HG03064 (cell line): ENCODE measurements around the gene LAMA1.
"Not testable (repeated sequence)": the region's sequence is repeated elsewhere in the genome, so short reads cannot be mapped to it uniquely, and the experiment has no call there.

Source experiments
- ATAC-seq: cut with Tn5 transposase; IDR thresholded peaks from one replicate; pipeline ENCODE4 v1.9.1; 2021; ENCODE audit warnings: low read depth; ENCODE audit not compliant: unreplicated experiment

Gene LAMA1

GRCh38 chr18:6955304-6955703 lies 162.3 kb downstream of the LAMA1 start:
- ATAC-seq: no peak

DNA sequence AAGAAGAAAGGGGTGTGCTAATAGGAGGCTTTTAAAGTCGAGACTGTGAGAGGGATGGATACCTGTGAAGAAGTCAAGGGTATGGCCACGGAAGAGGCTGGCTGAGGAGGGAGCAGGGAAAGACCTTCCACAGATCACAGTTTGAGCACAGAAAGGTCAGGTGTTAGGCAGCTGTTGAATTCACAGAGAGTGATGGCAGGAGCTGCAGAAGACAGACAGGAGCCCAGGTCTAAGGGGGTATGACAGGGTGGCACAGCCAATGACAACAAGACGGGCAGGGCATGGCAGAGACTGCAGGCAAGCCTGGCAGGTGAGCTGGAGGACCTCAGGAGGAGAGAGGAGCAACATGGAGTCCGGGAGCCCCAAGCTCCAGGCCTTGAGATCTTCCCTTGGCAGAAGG lies 163.1 kb downstream of the LAMA1 start:
- no peak for ATAC-seq

- ATAC-seq: no peak
Observed at GRCh38 chr18:6951336-6952090, 166.1 kb downstream of the LAMA1 start.

- ATAC-seq: no peak
Observed at GRCh38 chr18:6950641-6951040, 167.0 kb downstream of the LAMA1 start.

DNA sequence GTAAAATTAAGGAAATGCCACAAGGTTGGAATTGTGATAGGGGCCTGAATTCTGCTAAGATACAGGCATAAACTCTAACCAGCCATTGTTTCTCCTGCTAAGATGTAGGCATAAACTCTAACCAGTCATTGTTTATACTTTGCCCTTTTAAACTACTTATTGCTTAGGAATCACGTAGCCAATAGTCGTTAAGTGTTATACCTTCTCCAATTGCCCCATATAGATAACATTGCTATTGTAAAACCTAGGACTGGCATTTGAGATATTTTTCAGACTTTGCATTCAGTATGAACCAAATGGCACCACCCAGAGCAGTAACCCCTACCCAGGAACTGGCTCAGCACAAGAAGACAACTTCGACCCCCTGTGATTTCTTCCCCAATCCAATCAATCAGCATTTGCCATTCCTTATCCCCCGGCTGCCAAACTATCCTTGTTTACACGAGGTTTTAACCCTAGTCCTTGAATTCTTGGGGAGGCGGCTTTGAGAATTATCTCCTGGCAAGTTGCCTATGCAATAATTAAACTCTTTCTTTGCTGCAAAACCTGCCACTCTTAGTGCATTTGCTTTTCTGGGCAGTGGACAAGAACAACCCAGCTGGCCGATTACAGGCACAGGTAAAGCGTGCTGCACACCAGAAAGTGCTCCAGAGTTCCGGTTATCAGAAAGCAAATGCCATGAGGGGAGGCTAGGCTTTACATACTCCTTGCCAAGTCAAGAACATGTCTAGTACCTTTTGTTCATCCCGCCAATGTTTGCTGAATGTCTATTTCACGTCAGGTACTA lies 167.6 kb downstream of the LAMA1 start:
- no peak for ATAC-seq

DNA sequence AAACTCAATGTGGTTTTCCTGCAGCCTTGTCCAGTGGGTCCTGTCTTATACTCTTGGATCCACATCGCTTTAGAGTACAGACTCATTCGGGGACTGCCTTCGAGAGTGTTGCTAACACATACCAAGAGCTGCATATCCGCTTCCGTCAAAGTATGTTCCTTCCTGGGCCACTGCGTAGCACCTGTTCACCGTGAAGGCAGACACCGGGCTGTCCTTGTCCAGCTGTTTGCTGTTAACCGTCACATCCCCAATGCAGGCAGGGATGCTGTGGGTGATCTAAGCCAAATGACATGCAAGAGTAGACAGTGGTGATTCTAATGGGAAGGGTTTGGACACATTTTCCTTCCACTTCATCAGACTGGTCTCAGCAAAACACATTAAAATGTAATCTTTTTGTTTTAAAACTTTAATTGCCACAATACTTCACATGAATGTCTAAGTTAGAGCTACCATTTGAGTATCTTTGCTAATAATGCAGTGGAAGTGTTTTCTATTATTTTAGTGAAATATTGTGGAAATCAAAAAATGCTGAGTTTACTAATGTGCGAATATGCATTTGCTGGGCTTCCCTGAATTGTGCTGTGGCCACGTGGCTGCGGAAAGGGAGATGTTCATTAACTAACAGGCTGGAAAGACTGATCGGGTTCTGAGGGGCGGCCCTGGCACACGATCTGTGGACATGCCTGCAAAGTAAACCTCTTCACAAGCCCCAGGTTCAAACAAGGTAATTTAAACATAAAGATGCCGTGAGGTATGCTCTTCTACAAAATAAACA lies 169.1 kb downstream of the LAMA1 start:
- no peak for ATAC-seq

DNA sequence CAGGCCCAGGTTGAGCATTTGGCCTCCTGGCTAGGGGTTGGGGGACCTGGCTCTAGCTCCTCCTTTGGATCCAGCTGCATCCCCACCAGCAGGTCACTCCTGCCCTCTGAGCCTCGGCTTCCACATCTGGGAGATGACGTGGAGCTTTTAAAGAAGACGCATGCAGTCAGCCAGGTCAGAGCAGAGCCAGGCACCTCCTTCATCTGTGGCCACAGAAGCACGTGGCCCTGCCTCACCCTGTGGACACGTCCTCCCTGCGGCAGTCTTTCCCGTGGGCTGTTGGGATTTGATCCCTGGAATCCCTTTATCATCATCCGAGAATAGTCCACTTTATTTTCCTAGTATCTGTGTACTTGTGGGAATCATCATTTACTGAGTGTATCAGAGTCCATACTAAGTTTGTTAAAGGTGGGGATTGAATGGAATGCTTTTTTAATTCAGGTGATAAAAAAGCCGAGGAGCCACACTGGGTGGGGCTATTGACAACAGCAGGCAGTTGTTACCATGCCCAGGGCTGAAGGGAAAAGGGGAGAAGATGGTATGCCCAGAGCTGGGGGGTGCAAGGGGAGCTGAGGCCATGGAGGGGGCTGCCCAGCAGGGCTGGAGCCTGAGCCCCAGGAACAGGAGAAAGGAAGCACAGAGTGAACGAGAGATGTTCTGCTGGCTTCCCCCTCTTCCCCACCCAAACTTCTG lies 170.1 kb downstream of the LAMA1 start:
- ATAC-seq: no peak

GRCh38 chr18:6943143-6943542 lies 174.5 kb downstream of the LAMA1 start:
- no peak for ATAC-seq

- ATAC-seq: no peak
Observed at GRCh38 chr18:6942742-6943141, 174.9 kb downstream of the LAMA1 start.

DNA sequence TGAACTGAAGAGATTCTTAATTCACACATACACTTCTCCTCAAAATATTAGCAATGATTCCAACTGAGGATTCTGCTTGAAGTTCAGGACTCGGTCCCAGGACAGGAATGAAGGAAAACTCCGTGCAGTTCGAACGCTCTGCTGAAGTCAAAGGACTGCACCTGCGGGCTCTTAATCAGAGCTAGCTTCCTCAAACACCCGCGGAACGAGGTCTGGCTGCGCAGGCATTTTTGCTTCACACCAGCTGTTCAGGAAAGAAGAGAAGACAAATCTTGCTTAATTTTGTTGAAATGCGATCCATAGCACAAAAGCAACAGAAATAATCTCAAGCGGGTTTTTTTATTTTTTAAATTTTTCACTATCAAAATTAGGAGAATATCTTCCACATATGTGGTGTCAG lies 175.6 kb downstream of the LAMA1 start:
- no peak for ATAC-seq

DNA sequence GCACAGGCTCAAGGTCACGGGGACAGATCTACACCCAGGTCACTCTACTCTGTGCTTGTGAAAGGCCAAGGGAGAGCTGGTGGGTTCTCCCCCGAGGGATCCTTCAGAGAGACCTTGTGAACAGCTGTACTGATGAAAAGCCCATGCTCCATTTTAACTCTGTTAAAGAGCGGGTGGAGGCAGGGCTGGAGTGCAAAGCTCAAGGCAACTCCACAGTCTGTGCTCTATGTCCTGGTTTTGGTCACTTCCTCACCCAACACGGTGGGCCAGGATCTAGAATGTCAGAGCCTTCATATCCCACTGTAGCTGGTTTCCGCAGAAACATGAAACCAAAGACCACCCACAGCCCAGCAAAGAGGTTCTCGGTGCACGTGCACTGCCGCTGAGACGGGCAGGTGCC lies 177.1 kb downstream of the LAMA1 start:
- ATAC-seq: no peak

- no peak for ATAC-seq
Observed at GRCh38 chr18:6939972-6940371, 177.6 kb downstream of the LAMA1 start.

DNA sequence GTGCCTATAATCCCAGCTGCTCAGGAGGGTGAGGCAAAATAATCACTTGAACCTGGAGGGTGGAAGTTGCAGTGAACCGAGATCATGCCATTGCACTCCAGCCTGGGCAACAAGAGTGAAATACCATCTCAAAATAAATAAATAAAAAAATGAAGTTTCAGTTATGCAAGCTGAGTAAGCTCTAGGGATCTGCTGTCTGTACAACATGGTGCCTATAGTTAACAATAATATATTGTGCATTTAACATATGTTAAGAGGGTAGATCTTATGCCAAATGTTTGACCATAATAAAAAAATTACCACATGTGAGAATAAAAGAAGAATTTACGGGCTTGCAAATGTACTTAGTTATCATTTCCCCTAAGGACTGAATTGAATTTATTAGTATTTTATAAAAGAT lies 179.2 kb downstream of the LAMA1 start:
- not testable (repeated sequence) for ATAC-seq

DNA sequence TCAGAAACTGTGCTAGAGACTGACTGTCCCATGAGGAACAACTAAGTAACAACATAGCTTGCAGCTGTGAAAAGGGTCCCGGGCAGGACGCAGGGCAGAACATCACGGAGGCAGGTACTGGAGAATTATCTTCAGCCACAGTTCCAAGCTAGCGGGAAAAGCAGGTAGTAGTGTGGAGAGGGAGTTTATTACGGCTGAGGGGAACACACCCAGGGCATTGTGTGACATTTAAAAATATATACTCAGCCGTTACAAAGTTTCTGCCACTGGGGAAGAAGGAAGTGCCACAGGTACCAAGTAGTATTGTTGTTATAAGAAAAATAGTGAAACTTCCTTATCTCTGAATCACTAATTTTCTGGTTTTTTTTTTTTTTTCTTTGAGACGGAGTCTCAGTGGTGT lies 179.6 kb downstream of the LAMA1 start:
- ATAC-seq: no peak

- no peak for ATAC-seq
Observed at GRCh38 chr18:6934859-6935258, 182.7 kb downstream of the LAMA1 start.

GRCh38 chr18:6929370-6930102 lies 188.1 kb downstream of the LAMA1 start:
- no peak for ATAC-seq

- ATAC-seq: no peak
Observed at GRCh38 chr18:6928359-6928758, 189.2 kb downstream of the LAMA1 start.

GRCh38 chr18:6927153-6927552 lies 190.4 kb downstream of the LAMA1 start:
- no peak for ATAC-seq

DNA sequence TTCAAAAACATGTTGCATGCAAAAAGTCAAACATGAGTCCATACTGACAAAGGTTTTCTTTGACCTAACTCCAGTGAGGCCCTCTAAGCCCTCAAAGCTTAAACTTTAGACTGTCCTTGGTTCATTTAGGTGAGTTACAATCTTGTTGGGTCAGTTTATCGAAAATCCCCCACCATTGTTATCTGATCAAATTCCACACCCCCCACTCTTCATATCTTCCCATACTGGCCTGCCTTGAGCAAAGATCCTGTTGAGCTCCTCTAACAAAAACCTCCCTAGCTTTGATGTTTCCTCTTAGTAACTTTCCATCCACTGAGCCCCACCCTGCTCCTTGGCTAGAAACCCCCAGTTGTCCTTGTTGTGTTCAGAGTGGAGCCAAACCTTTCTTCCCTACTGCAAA lies 194.4 kb downstream of the LAMA1 start:
- no peak for ATAC-seq

DNA sequence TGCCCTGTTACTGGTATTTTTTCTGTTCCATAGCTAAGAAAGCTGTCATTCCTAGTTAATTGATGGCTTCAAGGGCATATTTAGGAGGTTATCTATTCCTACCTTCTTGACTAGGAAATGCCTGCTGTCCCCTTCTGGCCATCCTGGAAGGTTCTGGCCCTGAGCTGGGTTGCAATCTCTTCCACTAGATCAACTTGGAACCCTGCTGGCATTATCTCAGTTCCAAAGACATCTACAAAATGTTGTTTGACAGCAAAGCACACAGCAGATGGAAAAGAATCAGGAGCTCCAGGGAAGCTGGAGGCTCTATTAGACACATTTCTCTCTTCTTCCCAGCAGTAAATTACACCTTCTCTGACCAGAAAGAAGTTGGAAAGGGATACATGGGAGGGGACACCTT lies 196.0 kb downstream of the LAMA1 start:
- no peak for ATAC-seq
